HG02571 (cell line): ENCODE data around the gene ZNF880.
"Not testable (repeated sequence)": the region's sequence is repeated elsewhere in the genome, so short reads cannot be mapped to it uniquely, and the experiment has no call there.

Experiments used
- ATAC-seq: cut with Tn5 transposase; IDR thresholded peaks from one replicate; pipeline ENCODE4 v1.9.1; 2021; ENCODE audit warnings: mild to moderate bottlenecking, moderate library complexity; ENCODE audit not compliant: unreplicated experiment

The ZNF880 gene

DNA sequence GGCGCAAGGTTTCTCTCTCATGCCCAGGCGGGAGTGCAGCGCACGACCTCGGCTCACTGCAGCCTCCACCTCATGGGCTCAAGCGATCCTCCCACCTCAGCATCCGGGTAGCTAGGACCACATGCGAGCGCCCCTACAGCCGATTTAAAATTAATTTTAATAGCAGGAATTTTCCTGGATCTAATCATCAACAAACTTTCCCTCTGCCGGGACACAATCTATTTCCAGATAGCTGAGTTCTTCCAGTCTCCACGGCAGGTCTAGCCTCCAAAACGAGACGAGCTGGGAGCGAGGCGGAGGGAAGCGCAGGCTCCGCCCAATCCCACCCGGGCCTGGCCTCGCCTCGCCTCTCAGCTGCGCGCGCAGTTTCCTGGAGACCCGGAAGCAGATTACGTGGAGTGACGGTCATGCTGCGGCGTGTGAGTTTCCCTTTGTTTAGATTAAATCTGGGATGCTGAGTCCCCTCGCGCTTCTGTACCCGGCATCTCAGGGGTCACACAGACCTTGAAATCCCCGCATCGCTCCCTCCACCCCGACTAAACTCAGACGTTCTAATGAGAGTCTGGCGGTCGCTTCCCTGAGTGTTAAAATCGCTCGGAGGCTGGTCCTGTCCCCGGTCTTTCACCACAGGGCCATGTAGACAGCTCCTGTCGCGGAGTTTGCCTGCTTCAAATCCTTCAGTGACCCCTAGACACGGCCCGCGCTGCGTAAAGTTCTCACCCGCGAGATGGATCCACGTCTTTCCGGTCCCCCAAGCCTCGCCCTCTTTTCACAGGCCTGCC, at the start of gene ZNF880:
ZNF880 (plus strand) TSS at position 365 of the 782 bp plus-strand sequence; CDS start at position 408, 43 bp downstream.
- peak; percentile 83 for ATAC-seq

DNA sequence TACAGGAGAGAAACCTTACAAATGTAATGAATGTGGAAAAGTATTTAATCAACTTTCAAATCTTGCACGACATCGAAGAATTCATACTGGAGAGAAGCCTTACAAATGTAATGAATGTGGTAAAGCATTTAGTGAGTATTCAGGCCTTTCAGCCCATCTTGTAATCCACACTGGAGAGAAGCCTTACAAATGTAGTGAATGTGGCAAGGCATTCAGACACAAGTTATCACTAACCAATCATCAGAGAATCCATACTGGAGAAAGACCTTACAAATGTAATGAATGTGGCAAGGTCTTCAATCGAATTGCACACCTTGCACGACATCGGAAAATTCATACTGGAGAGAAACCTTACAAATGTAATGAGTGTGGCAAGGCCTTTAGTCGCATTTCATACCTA, 47.3 kb upstream of the ZNF880 start:
- no peak for ATAC-seq

DNA sequence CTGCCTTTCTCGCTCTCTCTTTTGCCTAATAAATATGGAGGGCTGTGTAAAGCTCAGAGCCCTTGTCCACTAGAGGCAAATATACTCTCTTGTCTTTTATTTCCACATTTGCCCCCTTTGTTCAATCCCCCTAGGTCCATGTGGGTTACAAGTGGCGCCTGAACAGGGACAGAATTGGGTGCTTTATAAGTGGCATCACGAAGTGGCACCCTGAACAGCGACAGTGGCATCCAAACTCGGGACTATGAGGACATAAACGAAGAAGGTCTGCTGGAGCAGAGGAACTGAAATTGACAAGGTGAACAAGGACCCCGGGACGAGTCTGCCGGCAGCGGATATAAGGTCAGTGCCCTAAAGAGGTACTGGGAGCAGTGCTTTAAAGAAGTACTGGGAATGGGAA, 38.0 kb upstream of the ZNF880 start:
- ATAC-seq: no peak

GRCh38 chr19:52335768-52336116, 34.0 kb upstream of the ZNF880 start:
- ATAC-seq: no peak

- ATAC-seq: no peak
Observed at GRCh38 chr19:52336117-52336790, 33.5 kb upstream of the ZNF880 start, which contains the start of gene ZNF610. ZNF610 (plus strand) TSS chr19:52336243; CDS start chr19:52349173, 12,930 bp downstream.

GRCh38 chr19:52336791-52337381, 32.8 kb upstream of the ZNF880 start:
- no peak for ATAC-seq

GRCh38 chr19:52339022-52339421, 30.7 kb upstream of the ZNF880 start:
- ATAC-seq: not testable (repeated sequence)

DNA sequence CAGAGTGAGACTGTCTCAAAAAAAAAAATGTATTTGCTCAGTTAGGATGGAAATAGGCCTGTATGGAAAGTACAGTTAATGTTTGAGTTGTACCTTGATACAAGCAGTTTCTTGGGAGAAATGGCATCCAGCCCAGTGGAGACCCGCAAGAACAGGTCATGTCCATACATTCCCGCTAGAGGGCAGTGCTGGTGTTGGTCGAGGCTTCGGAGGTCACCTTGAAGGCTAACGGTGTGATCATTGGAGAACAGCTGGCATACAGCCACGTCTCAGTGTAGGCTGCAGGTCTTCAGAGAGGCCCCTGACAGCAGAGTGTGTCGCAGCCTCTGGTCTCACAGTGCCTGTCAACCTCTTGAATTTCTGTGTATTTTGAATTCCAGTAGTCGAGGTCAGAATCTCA, 26.2 kb upstream of the ZNF880 start:
- no peak for ATAC-seq

GRCh38 chr19:52345162-52345561, 24.6 kb upstream of the ZNF880 start:
- ATAC-seq: no peak

- no peak for ATAC-seq
Observed at GRCh38 chr19:52351512-52351911, 18.2 kb upstream of the ZNF880 start.

- ATAC-seq: no peak
Observed at GRCh38 chr19:52366414-52366824, 3.3 kb upstream of the ZNF880 start.

GRCh38 chr19:52370341-52370710, 603 bp downstream of the ZNF880 start:
- no peak for ATAC-seq

- no peak for ATAC-seq
Observed at GRCh38 chr19:52391135-52391534, 21.4 kb downstream of the ZNF880 start.

GRCh38 chr19:52397310-52398080, 27.8 kb downstream of the ZNF880 start, which contains the start of gene ZNF528:
ZNF528 (plus strand) TSS chr19:52397849; CDS start chr19:52402014, 4,165 bp downstream.
- ATAC-seq: no peak

DNA sequence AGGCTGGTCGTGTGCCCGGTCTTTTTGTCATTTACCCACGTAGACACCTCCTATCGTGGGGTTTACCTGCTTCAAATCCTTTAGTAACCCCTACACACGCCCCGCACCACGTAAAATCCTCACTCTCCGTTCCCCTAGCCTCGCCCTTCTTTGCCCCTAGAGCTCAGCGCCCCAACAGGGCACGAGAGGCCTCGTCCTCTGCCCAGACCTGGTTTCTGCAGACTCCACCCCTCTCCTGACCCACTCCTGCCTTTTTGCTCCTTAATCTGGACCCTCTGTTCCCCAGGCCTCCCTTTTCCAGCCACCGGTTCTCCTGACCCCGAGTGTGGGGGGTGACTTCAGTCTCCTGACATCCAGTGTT, 28.3 kb downstream of the ZNF880 start:
- no peak for ATAC-seq

DNA sequence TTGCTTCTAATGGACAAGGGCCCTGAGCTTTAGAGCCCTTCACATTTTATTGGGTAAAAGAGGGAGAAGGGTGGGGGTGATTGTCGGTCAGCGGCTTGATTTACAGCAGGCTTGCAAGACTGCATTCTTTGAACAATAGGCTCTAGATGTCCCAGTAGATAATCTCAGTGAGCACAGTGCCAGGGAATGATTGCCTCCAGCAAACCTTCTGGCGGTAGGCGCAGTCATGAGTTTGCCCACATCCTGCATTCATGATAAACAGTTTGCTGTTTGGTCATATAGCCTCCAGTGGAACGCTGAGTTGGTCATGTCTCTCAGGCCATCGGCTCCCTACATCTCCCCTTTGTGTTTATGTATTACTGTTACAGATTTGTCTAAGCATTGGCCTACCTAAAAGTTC, 40.6 kb downstream of the ZNF880 start:
- ATAC-seq: no peak

GRCh38 chr19:52415711-52416110, 46.0 kb downstream of the ZNF880 start:
- no peak for ATAC-seq

GRCh38 chr19:52428937-52429336, 59.2 kb downstream of the ZNF880 start, which contains the start of gene ZNF534:
ZNF534 (plus strand) TSS chr19:52429148; CDS start chr19:52431475, 2,327 bp downstream.
- no peak for ATAC-seq
